ENCODE results near the gene CENPP.
"Not testable (repeated sequence)": the region's sequence is repeated elsewhere in the genome, so short reads cannot be mapped to it uniquely, and the experiment has no call there.

CENPP gene

GRCh38 chr9:92384375-92384774 lies 58.6 kb downstream of the CENPP start:
- no peak for DNase-seq

- DNase-seq = no peak
Observed at GRCh38 chr9:92385001-92385400, 59.2 kb downstream of the CENPP start.

GRCh38 chr9:92385477-92385876 lies 59.7 kb downstream of the CENPP start:
- DNase-seq = no peak

GRCh38 chr9:92385953-92386352 lies 60.2 kb downstream of the CENPP start:
- no peak for DNase-seq

GRCh38 chr9:92392690-92393089 lies 66.9 kb downstream of the CENPP start:
- no peak for DNase-seq

- no peak for DNase-seq
Observed at GRCh38 chr9:92393686-92394085, 67.9 kb downstream of the CENPP start.

GRCh38 chr9:92395617-92396016 lies 69.9 kb downstream of the CENPP start:
- DNase-seq = no peak

GRCh38 chr9:92397853-92398252 lies 72.1 kb downstream of the CENPP start:
- DNase-seq = no peak

- DNase-seq = no peak
Observed at GRCh38 chr9:92402360-92402759, 76.6 kb downstream of the CENPP start.

- no peak for DNase-seq
Observed at GRCh38 chr9:92402826-92403745, 77.3 kb downstream of the CENPP start.

- DNase-seq = no peak
Observed at GRCh38 chr9:92404042-92404836, 78.5 kb downstream of the CENPP start, which contains the start of gene OGN. TSS of gene OGN (minus strand) at chr9:92404578. CDS start at chr9:92403407, 1,171 bp downstream.

GRCh38 chr9:92405818-92406217 lies 80.1 kb downstream of the CENPP start:
- no peak for DNase-seq

- DNase-seq = no peak
Observed at GRCh38 chr9:92406477-92406876, 80.7 kb downstream of the CENPP start.

GRCh38 chr9:92407818-92408217 lies 82.1 kb downstream of the CENPP start:
- no peak for DNase-seq

- no peak for DNase-seq
Observed at GRCh38 chr9:92408747-92409478, 83.2 kb downstream of the CENPP start.

GRCh38 chr9:92411157-92411556 lies 85.4 kb downstream of the CENPP start:
- DNase-seq = not testable (repeated sequence)

GRCh38 chr9:92414566-92414965 lies 88.8 kb downstream of the CENPP start:
- no peak for DNase-seq

GRCh38 chr9:92422611-92423338 lies 97.0 kb downstream of the CENPP start:
- no peak for DNase-seq

GRCh38 chr9:92423612-92424011 lies 97.9 kb downstream of the CENPP start:
- DNase-seq = no peak

GRCh38 chr9:92424340-92424739 lies 98.6 kb downstream of the CENPP start, which contains the start of gene OMD:
TSS of gene OMD (minus strand) at chr9:92424471. CDS start at chr9:92417558, 6,913 bp downstream.
- no peak for DNase-seq

- DNase-seq = no peak
Observed at GRCh38 chr9:92425474-92425873, 99.7 kb downstream of the CENPP start.

- DNase-seq = no peak
Observed at GRCh38 chr9:92426501-92427145, 100.9 kb downstream of the CENPP start.
